ENCODE measurements around the gene COX6B1. TPM values are rescaled to one million over a fixed set of nuclear protein-coding genes. Genes with fewer than 3 reads are reported as not detected.

The COX6B1 gene
- total and polyA plus RNA-seq, 9 donors, result 181 to 601 (median 254) TPM

GRCh38 chr19:35628565-35629331 is 19.4 kb upstream of the COX6B1 start, which contains the start of gene RBM42:
RBM42 (plus strand) TSS chr19:35629036; CDS start chr19:35629154, 118 bp downstream.
- DNase-seq, result peak; percentile 96 to 99 (median 98)
- intact Hi-C loops (cut with DNase I), result no loop called here
- H3K4me3 ChIP-seq, result peak within 1 kb of the TSS; percentile 61
- no peaks in the 10 kb centered on the region for H3K36me3 ChIP-seq
- H3K27me3 ChIP-seq, result no peaks in the 10 kb centered on the region
- 0 to 1% (median 0%) methylated on average over 28 to 56 of the region's 56 CpGs for WGBS, 3 donors
- no peaks in the 10 kb centered on the region for H3K9me3 ChIP-seq
- peak in 1 of 3 donors; percentile 35 for TF ChIP-seq CTCF (IDR thresholded peaks at IDR 0.05)
- TF ChIP-seq POLR2A (IDR thresholded peaks at IDR 0.05), result peak; percentile 74
- no peak for TF ChIP-seq EP300 (IDR thresholded peaks at IDR 0.05)
- H3K4me1 ChIP-seq (ENCODE audit: insufficient read depth), result peaks cover 4% of the 10 kb centered on the region
- peak within 1 kb of the TSS; percentile 90 to 97 for H3K27ac ChIP-seq

GRCh38 chr19:35629332-35629633 is 18.8 kb upstream of the COX6B1 start:
- no peak for DNase-seq
- peak overlapping the region; percentile 90 to 97 for H3K27ac ChIP-seq
- 4 to 13% (median 6%) methylated on average over 7 to 15 of the region's 15 CpGs for WGBS, 3 donors
- peaks cover 4% of the 10 kb centered on the region for H3K4me1 ChIP-seq (ENCODE audit: insufficient read depth)
- TF ChIP-seq EP300 (IDR thresholded peaks at IDR 0.05) (no peak), POLR2A (IDR thresholded peaks at IDR 0.05) (no peak), CTCF (IDR thresholded peaks at IDR 0.05) (no peak)
- peak overlapping the region; percentile 61 for H3K4me3 ChIP-seq
- H3K27me3 ChIP-seq, result no peaks in the 10 kb centered on the region
- intact Hi-C loops (cut with DNase I), result no loop called here
- no peaks in the 10 kb centered on the region for H3K36me3 ChIP-seq
- H3K9me3 ChIP-seq, result no peaks in the 10 kb centered on the region

GRCh38 chr19:35633727-35634440 is 14.2 kb upstream of the COX6B1 start:
- TF ChIP-seq POLR2A (IDR thresholded peaks at IDR 0.05), result no peak
- TF ChIP-seq CTCF (IDR thresholded peaks at IDR 0.05), result no peak
- TF ChIP-seq EP300 (IDR thresholded peaks at IDR 0.05), result no peak
- intact Hi-C loops (cut with DNase I), result no loop called here
- 82 to 88% (median 82%) methylated on average over 29 of the region's 29 CpGs for WGBS, 3 donors
- no peaks in the 10 kb centered on the region for H3K9me3 ChIP-seq
- no peak overlapping the region for H3K4me3 ChIP-seq
- H3K27me3 ChIP-seq, result no peaks in the 10 kb centered on the region
- DNase-seq, result no peak
- H3K36me3 ChIP-seq, result no peaks in the 10 kb centered on the region
- H3K4me1 ChIP-seq (ENCODE audit: insufficient read depth), result peaks cover 5% of the 10 kb centered on the region
- H3K27ac ChIP-seq, result no peak overlapping the region

GRCh38 chr19:35636651-35637050 is 11.5 kb upstream of the COX6B1 start:
- Histone ChIP-seq H3K27me3 (no peaks in the 10 kb centered on the region), H3K36me3 (no peaks in the 10 kb centered on the region), H3K27ac (no peak overlapping the region), H3K4me3 (no peak overlapping the region), H3K9me3 (no peaks in the 10 kb centered on the region), H3K4me1 (ENCODE audit: insufficient read depth) (peaks cover 2% of the 10 kb centered on the region)
- WGBS, 3 donors, result 90 to 95% (median 94%) methylated on average over 3 of the region's 3 CpGs
- DNase-seq, result no peak
- intact Hi-C loops (cut with DNase I), result no loop called here
- no peak for TF ChIP-seq POLR2A (IDR thresholded peaks at IDR 0.05)
- TF ChIP-seq EP300 (IDR thresholded peaks at IDR 0.05), result no peak
- TF ChIP-seq CTCF (IDR thresholded peaks at IDR 0.05), result no peak
